HG02852 (cell line): ENCODE measurements around the gene MUC22.
"Not testable (repeated sequence)": the region's sequence is repeated elsewhere in the genome, so short reads cannot be mapped to it uniquely, and the experiment has no call there.

Experiments
- ATAC-seq: cut with Tn5 transposase; IDR thresholded peaks from one replicate; pipeline ENCODE4 v1.9.1; 2021; ENCODE audit warnings: mild to moderate bottlenecking, moderate library complexity; ENCODE audit not compliant: unreplicated experiment

Gene MUC22

DNA sequence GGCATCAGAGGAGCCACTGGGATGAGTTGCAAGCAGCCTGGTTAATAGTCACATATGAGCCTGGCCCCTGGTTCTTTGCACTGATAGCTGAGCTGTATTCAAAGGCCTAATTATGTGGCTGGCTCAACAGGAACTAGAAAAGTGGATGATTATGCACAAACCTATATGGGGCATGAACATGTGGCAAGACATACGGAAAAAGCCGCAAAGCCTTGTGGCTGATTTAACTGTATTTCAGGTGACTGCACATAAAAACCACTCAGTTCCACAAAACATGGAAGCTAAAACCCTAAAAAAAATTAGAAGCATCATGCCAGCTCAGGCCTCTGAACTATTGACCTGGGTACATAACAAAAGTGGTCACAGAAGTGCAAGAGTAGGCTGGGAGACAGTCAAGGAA is 13.0 kb upstream of the MUC22 start:
- ATAC-seq, result no peak

DNA sequence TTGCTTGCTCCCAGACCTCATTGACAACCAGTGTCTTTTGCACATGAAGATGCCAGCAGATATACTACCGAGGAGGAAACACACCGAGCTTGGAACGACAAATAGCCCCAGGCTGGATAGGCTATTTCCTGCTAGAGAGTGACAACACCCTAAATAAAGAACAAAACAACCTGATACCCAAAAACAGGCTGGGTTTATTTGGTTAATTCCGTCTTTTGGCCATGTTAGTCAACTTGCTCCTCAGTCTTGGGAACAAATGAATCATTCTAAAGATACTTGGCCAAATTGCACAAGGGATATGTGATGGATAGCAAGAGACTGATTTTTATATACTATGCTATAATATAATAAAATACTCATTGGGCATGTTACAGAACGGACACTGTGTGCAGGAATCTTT is 11.5 kb upstream of the MUC22 start:
- ATAC-seq, result no peak

DNA sequence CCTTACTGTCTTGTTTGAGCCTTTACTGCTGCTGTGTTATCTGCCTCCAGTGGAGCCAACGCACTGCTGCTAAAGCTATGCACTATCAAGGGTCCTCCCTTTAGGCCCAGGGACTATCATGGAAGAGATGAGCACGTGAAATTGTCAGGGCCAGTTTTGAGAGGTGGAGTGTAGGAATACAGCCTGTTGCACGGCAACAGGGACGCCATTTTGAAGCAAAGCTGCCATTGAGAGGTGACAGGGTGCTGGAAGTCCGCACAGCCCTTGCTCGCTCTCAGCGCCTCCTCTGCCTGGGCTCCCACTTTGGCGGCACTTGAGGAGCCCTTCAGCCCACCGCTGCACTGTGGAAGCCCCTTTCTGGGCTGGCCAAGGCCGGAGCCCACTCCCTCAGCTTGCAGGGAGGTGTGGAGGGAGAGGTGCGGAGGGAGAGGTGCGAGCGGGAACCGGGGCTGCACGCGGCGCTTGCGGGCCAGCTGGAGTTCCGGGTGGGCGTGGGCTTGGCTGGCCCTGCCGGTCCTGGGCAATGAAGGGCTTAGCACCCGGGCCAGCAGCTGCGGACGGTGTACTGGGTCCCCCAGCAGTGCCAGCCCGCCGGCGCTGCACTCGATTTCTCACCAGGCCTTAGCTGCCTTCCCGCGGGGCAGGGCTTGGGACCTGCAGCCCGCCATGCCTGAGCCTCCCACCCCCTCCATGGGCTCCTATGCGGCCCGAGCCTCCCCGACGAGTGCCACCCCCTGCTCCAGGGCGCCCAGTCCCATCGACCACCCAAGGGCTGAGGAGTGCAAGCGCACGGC is 10.0 kb upstream of the MUC22 start:
- ATAC-seq, result not testable (repeated sequence)

DNA sequence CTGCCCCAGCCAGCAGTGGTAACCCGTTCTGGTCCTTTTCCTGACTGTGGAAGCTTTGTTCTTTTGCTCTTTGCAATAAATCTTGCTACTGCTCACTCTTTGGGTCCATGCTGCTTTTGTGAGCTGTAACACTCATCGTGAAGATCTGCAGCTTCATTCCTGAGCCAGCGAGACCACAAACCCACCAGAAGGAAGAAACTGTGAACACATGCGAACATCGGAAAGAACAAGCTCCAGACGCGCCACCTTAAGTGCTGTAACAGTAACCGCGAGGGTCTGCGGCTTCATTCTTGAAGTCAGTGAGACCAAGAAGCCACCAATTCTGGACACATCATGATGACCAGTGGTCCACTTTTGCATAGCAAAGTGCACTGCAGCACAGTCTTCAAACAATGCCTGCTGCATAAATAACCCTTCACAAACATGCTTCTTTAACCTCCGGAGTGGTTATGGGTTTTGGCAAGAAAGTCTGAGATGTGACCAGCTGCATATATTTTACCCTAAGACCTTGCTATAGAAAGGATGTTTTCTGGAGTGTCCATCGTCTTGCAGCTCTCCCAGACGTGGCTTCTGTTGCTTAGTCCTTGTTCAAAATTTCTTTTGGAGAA is 8.9 kb upstream of the MUC22 start:
- no peak for ATAC-seq

DNA sequence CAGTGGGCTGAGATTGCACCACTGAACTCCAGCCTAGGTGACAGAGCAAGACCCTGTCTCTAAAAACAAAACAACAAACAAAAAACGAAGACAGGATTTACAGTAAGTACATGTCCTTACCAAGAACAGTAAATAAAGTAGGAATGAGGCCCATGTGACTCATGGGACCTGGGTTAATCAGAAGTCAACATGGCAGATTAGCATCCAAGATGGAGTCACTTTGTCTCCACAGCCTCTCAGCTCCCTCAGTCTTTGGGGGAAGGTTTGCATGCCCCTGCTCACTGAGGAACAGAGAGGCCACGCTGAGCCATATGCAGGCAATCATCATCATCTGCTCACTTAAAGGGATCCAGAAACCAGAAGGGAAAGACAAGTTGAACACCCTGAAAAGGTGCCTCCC is 7.8 kb upstream of the MUC22 start:
- ATAC-seq, result no peak

DNA sequence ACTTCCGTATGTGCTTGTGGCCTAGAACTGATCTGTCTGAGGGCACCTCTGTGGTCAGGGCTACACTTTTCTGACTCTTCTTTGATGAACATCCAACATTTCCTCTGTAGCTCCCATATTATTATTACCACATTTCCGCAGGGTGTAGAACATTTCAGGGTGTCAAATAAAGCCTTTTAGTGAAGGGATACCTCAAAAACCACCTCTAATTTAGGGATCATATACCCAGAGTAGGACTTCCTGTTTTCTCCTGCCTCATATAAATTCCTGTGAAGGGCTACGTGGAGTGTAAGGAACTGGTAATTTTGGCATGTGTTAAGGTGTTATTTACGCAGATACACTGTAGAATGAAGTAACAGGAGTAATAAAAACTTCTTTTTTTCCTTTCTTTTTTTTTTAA is 5.5 kb upstream of the MUC22 start:
- no peak for ATAC-seq

DNA sequence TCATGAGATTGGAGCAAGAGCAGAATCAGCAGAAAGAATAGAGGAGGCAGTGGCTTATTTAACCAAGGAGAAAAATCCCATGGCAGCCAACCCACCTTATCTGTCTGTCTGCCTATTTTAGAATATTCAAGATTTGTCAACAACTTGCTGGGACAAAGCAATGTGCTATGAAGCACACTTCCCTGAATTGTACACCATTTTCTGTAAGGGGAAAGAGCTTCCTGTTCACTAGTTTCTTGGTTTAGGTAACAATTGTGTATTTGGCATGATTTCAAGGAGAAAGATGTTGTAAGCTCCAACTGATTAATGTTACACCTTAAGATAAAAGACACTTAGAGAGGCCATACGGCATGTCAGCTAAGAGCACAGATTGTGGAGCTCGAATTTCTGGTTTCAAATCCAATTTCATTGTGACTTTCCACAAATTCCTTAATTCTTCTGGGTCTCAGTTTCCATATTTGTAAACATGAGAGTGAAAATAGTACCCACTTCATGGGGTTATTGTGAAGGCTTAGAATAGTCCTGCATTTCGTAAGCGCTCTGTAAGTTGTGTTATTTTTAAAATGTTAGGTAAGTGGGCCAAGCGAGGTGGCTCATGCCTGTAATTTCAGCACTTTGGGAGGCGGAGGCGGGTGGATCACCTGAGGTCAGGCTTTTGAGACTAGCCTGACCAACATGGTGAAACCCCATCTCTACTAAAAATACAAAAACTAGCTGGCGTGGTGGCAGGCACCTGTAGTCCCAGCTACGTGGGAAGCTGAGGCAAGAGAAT is 4.8 kb upstream of the MUC22 start:
- ATAC-seq, result no peak

DNA sequence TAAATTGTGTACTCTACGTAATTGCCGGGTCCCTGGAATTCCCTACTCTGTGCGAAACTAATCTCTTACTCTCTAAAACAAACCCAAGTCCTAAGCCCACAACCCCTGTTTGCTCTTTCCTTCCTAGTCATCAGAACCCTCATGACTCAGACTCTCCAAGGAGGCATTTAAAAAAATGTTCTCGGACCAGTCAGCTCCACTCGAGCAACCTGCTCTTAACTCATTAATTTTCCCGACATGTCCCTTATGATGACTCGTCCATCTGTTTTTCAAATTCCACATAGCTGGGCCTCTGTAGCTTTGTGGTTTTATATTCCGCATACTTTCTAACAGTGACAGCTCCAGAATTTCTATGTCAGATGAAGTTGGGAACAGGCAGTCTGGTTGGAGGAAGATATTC is 2.6 kb upstream of the MUC22 start:
- ATAC-seq, result no peak

DNA sequence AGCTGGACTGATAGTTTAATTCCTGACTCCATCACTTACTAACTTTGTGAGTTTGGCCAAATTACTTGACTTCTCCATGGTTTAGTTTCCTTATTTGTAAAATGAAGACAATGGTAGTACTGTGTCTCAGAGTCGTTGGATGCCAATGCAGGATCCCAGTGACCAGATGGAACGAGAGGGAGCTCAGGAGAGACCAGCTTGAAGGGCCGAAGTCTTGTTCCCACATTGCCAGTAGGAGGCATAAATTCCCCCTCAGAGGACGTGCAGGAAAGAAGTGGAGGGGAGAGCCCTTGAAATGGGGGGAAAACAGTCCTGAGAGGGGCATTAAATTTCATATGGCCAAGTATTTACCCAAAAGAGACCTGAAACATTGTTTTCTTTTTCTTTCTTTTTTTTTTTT is 2.1 kb upstream of the MUC22 start:
- ATAC-seq, result no peak

DNA sequence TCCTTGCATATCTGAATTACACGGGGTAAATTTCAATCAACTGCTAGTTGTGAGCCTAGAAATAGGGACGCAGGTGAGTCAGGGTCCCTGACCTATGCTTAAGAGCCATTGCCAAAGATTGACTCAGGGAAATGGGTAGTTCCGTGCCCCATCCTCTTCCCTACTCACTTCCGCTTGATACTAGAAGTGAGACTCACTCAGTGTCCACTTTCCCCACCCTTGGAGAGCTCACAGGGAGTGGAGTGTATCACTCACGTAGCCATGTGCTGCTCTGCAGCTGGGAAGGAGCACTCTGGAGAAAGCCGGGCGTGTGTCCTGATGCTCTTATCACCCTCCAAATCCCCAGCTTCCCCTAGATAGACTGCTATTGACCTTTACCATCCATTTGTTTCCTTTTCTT is 543 bp upstream of the MUC22 start:
- no peak for ATAC-seq

DNA sequence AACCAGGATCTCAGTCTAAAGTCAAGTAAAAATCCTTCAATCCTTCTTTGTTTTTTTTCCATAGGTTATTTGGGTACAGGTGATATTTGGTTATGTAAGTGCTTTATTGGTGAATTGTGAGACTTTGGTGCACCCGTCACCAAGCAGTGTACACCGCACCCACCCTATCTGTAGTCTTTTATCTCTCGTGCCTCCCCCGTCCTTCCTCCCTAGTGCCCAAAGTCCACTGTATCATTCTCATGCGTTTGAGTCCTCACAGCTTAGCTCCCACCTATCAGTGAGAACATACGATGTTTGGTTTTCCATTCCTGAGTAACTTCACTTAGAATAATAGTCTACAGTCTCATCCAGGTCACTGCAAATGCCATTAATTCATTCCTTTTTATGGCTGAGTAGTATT is 879 bp downstream of the MUC22 start:
- no peak for ATAC-seq

DNA sequence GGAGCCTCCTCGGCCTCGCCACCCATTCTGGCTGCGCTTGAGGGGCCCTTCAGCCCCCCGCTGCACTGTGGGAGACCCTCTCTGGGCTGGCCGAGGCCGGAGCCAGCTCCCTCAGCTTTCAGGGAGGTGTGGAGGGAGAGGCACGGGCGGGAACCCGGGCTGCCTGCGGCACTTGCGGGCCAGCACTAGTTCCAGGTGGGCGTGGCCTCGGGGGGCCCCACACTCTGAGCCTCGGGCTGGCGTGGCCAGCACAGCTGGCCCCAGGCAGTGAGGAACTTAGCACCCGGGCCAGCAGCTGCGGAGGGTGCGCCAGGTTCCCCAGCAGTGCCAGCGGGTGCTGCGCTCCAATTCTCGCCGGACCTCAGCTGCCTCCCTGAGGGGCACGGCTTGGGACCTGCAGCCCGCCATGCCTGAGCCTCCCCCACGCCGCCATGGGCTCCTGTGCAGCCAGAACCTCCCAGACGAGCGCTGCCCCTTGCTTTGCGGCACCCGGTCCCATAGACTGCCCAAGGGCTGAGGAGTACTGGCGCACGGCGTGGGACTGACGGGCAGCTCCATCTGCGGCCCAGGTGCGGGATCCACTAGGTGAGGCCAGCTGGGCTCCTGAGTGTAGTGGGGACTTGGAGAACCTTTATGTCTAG is 6.5 kb downstream of the MUC22 start:
- ATAC-seq, result no peak

DNA sequence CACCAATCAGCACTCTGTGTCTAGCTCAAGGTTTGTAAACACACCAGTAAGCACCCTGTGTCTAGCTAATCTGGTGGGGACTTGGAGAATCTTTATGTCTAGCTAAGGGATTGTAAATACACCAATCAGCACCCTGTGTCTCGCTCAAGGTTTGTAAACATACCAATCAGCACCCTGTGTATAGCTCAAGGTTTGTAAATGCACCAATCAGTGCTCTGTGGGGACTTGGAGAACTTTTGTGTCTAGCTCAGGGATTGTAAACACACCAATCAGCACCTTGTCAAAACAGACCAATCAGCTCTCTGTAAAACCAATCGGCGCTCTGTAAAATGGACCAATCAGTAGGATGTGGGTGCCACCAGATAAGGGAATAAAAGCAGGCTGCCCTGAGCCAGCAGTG is 7.2 kb downstream of the MUC22 start:
- ATAC-seq, result not testable (repeated sequence)

DNA sequence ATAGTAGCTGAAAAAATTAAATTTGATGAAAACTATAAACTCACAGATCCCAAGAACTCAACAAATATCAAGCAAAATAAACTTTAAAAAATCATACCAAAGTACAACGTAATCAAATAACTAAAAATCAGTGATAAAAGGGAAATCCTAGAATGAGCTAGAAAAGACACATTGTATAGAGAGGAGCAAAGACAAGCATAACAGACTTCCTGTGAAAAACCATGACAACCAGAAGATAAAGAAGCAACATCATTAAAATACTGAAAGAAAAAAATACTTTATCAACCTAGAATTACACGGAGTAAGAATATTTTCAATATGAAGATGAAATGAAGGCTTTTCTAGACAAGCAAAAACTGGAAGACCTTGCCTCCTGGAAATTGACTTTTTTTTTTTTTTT is 9.8 kb downstream of the MUC22 start:
- no peak for ATAC-seq

DNA sequence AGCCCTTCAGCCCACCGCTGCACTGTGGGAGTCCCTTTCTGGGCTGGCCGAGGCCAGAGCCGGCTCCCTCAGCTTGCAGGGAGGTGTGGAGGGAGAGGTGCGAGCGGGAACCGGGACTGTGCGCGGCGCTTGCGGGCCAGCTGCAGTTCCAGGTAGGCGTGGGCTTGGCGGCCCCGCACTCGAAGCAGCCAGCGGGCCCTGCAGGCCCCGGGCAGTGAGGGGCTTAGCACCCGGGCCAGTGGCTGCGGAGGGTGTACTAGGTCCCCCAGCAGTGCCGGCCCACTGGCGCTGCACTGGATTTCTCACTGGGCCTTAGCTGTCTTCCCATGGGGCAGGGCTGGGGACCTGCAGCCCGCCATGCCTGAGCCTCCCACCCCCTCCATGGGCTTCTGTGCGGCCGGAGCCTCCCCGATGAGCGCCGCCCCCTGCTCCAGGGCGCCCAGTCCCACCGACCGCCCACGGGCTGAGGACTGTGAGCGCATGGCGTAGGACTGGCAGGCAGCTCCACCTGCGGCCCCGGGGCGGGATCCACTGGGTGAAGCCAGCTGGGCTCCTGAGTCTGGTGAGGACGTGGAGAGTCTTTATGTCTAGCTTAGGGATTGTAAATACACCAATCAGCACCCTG is 10.5 kb downstream of the MUC22 start:
- ATAC-seq, result not testable (repeated sequence)

DNA sequence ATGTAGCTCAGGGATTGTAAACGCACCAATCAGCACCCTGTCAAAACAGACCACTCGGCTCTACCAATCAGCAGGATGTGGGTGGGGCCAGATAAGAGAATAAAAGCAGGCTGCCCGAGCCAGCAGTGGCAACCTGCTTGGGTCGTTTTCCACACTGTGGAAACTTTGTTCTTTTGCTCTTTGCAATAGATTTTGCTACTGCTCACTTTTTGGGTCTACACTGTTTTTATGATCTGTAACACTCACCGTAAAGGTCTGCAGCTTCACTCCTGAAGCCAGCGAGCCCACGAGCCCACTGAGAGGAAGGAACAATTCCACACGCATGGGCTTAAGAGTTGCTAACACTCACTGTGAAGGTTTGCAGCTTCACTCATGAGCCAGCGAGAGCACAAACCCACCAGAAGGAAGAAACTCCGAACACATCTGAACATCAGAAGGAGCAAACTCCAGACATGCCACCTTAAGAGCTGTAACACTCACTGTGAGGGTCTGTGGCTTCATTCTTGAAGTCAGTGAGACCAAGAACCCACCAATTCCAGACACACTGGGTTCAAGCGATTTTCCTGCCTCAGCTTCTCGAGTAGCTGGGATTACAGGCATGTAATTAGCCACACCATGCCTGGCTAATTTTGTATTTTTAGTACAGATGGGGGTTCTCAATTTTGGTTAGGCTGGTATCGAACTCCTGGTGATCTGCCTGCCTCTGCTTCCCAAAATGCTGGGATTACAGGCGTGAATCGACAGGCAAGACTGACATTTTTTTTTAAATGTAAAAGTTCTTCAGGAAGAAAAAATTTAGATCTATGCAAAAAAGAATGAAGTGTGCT is 11.6 kb downstream of the MUC22 start:
- ATAC-seq, result not testable (repeated sequence)

DNA sequence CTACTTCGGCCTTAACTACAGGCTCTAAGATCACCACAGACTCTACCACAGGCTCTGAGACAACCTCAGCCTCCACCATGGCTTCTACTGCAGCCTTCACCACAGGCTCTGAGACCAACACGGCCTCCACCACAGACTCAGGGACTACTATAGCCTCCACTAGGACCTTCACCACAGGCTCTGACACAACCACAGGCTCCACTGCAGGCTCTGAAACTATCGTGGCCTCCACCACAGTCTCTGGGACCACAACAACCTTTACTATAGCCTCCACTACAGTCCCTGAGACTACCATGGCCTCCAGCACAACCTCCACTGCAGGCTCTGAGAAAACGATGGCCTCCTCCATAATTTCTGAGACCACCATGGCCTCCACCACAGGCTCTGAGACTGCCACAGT is 15.3 kb downstream of the MUC22 start:
- no peak for ATAC-seq

DNA sequence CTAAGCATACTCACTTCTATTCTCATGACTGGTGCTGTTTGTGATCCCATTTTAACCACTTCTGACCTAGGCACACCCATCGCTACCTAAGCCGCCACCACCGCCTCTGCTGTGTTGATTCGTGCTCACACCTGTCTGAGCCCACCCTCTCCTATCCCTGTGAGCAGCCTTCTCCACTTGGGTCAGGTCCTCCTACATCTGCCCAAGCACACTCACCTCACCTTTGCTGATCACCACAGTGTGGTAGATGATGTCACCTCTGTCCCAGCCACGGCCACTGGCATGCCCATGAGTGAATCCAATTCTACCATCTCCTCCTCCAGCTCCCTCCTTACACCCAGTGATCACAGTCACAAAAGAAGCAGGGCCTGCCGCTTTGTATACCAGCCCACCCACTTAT is 20.8 kb downstream of the MUC22 start:
- no peak for ATAC-seq

DNA sequence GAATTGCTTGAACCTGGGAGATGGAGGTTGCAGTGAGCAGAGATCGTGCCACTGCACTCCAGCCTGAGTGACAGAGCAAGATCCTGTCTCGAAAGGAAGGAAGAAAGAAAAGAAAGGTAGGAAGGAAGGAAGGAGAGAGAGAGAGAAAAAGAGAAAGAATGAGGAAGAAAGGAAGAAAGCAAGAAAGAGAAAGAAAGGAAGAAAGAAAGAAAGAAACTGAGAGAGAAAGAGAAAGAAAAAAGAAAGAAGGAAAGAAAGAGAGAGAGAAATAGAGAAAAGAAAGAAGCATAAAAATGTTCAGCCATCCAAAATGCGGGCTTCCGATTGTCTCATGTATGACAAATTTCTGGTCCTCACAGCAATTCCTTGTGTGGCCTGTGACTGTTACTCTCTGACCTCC is 22.8 kb downstream of the MUC22 start:
- ATAC-seq, result no peak

DNA sequence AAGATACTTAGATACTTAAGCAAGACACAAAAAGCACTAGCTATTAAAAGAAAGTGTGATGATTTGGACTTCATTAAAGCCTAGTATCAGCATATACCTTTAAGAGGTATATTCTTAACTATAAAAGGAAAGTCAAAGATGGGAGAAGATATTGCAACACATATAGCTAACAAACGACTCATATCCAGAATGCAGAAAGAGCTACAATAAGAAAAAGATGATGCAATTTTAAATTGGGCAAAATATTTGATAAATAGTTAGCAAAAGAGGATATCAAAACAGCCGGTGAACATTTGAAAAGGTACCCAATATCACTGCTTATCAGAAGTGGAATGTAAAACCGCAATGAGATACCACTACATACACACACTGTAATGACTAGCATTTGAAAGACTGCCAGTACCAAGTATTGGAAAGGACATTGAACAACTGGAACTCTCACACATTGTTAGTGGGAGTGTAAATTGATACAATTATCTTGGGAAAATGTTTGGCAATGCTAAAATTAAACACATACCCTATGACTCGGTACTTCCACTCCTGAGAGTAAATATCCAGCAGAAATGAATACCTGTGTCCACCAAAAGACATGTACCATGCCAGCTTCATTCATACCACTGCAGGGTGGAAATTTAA is 25.7 kb downstream of the MUC22 start:
- ATAC-seq, result no peak
